Sigmoid colon (tissue), 4 donors: ENCODE data around the gene ZNF396.

Experiments used
- CTCF ChIP-seq, 4 experiments: fragments of 450-650 bp in 3 of 4; fragments of 200-600 bp in 1 of 4; IDR thresholded peaks; one replicate each; pipeline ENCODE4 v1.5.1; 2016 to 2019; ENCODE audit warnings: antibody characterized with exemption in 4 of 4, mild to moderate bottlenecking in 3 of 4, moderate library complexity in 2 of 4
- EP300 ChIP-seq, 4 donors: sonication (generic); formaldehyde crosslinking; IDR thresholded peaks; one replicate each; pipeline ENCODE4 v1.6.1; 2017; ENCODE audit warnings: antibody characterized with exemption in 4 of 4

- TF ChIP-seq EP300 (IDR thresholded peaks at IDR 0.05), result no peak
- no peak for TF ChIP-seq CTCF (IDR thresholded peaks at IDR 0.05)
These were observed 45.6 kb downstream of the ZNF396 start for GRCh38 chr18:35331367-35332087.
